Left ventricle myocardium inferior (tissue), 1 donor: Measurements from ENCODE around the gene NR3C2. TPM values are rescaled to one million over a fixed set of nuclear protein-coding genes. Genes with fewer than 3 reads are reported as not detected.

Source experiments
- DNase-seq: peaks from one replicate; pipeline ENCODE4 v3.0.0-alpha.2; 2020
- H3K27ac ChIP-seq: fragments of 200-600 bp; replicated peaks from 2 replicates; pipeline ENCODE4 v1.8.0; 2021
- H3K27me3 ChIP-seq: fragments of 200-600 bp; 2 replicates; pipeline ENCODE4 v1.8.0; 2021; ENCODE audit warnings: low read depth
- H3K36me3 ChIP-seq: fragments of 200-600 bp; 2 replicates; pipeline ENCODE4 v1.8.0; 2021
- H3K4me1 ChIP-seq: fragments of 200-600 bp; 2 replicates; pipeline ENCODE4 v1.8.0; 2021
- H3K4me3 ChIP-seq: fragments of 200-600 bp; 2 replicates; pipeline ENCODE4 v1.8.0; 2021; ENCODE audit warnings: mild to moderate bottlenecking, moderate library complexity
- H3K9me3 ChIP-seq: fragments of 200-600 bp; replicated peaks from 2 replicates; pipeline ENCODE4 v1.8.0; 2021
- intact Hi-C: fragments of 100-400 bp; cut with micrococcal nuclease; formaldehyde crosslinking; loops from one replicate; pipeline ENCODE4 v1.11.0; 2022
- total RNA-seq: library from RNA; stranded (reverse); fragmentation: NEBNext Ultra II Directional; extraction: Animal tissue kit (Norgen Biotek cat#: 25700); gene quantifications from one replicate; pipeline ENCODE4 v1.2.1, GENCODE V29; 2021
- TF ChIP-seq, protein P1 (sequence below): fragments of 200-600 bp; IDR thresholded peaks from 2 replicates; pipeline ENCODE4 v1.8.0; 2021; ENCODE audit warnings: antibody characterized with exemption, mild to moderate bottlenecking, borderline replicate concordance
- donor health status: DM: no; HTN: yes; CAD: no; lungs with severe emphysema.

The NR3C2 gene
- total RNA-seq, 1 donor from 2014 or later = 23.9 TPM

DNA sequence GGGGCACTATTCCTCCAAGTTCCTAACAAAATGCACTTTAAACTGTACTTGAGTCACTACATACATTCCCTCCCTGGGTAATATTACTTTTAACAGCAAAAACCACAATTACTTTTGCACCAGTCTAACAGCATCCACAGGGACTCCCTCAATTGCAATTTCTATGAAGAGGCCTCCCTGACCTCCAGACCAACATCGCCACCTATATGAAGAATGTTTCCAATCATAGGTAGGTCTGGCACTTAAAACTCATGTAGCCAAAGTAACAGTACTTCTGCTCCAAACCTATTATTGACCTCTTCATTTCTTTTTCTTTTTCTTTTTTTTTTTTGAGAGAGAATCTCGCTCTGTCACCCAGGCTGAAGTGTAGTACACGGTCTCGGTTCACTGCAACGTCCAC is 15.6 kb downstream of the NR3C2 start:
- no peaks in the 10 kb centered on the region for H3K9me3 ChIP-seq
- intact Hi-C loops = no loop called here
- peaks cover 62% of the 10 kb centered on the region for H3K4me1 ChIP-seq
- no peaks in the 10 kb centered on the region for H3K36me3 ChIP-seq
- DNase-seq = no peak
- no peak overlapping the region for H3K4me3 ChIP-seq
- TF ChIP-seq, protein P1, sequence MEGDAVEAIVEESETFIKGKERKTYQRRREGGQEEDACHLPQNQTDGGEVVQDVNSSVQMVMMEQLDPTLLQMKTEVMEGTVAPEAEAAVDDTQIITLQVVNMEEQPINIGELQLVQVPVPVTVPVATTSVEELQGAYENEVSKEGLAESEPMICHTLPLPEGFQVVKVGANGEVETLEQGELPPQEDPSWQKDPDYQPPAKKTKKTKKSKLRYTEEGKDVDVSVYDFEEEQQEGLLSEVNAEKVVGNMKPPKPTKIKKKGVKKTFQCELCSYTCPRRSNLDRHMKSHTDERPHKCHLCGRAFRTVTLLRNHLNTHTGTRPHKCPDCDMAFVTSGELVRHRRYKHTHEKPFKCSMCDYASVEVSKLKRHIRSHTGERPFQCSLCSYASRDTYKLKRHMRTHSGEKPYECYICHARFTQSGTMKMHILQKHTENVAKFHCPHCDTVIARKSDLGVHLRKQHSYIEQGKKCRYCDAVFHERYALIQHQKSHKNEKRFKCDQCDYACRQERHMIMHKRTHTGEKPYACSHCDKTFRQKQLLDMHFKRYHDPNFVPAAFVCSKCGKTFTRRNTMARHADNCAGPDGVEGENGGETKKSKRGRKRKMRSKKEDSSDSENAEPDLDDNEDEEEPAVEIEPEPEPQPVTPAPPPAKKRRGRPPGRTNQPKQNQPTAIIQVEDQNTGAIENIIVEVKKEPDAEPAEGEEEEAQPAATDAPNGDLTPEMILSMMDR = no peak
- H3K27ac ChIP-seq = no peak overlapping the region
- no peaks in the 10 kb centered on the region for H3K27me3 ChIP-seq

DNA sequence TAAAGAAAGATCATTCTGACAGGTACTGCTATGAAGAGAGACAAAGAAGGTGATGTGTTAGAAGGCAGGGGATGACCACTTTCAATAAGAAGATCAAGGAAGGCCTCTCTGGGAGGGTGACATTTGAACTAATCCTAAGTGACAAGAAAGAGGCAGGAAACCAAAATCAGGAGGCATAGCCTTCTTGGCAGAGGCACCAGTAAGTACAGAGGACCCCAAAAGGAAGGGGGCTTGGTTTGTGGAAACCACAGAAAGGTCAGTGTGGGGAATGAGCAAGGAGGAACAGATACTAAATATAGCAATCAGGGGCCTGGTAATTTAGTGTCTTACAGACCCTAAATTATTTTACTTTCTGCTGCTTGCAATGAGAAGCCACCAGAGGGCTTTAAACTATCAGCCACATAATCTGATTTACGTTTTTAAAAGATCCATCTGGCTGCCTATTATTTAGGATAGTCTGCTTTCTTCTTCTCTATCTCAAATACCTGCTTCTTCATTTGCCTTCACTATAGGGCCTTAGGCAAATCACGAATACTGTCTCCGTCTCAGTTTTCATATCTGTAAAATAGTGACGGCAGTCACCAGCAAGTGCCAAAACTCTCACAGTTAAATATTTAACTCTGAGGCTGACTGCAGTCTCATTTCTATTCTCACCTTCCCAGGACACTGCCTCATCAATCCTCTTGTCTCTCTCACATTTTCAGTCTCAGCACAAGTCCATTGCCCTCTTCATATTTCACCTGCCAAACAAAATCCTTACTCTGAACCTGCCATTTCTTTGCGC is 16.7 kb downstream of the NR3C2 start:
- Histone ChIP-seq H3K36me3 (no peaks in the 10 kb centered on the region), H3K27me3 (no peaks in the 10 kb centered on the region), H3K9me3 (no peaks in the 10 kb centered on the region), H3K27ac (no peak overlapping the region), H3K4me3 (no peak overlapping the region), H3K4me1 (peaks cover 62% of the 10 kb centered on the region)
- TF ChIP-seq, protein P1 = no peak
- DNase-seq = no peak
- intact Hi-C loops = no loop called here

DNA sequence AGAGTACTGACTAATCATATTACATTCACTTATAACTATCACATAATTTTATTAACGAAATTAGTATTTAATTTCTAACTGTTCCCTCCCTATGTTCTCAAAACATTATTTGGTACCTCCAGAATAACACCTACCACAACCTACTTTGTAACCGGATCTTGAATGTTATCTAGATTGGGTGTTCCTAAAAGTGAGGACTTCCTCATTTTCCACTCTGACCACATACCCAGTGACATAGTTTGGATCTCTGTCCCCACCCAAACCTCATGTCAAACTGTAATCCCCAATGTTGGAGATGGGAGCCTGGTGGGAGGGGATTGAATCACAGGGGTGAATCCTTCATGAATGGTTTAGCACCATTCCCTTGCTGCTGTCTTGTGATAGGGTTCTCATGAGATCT is 21.8 kb downstream of the NR3C2 start:
- peaks cover 35% of the 10 kb centered on the region for H3K4me1 ChIP-seq
- H3K27ac ChIP-seq = no peak overlapping the region
- no peak overlapping the region for H3K4me3 ChIP-seq
- no peaks in the 10 kb centered on the region for H3K27me3 ChIP-seq
- TF ChIP-seq, protein P1 = no peak
- intact Hi-C loops = no loop called here
- H3K36me3 ChIP-seq = no peaks in the 10 kb centered on the region
- no peak for DNase-seq
- no peaks in the 10 kb centered on the region for H3K9me3 ChIP-seq

DNA sequence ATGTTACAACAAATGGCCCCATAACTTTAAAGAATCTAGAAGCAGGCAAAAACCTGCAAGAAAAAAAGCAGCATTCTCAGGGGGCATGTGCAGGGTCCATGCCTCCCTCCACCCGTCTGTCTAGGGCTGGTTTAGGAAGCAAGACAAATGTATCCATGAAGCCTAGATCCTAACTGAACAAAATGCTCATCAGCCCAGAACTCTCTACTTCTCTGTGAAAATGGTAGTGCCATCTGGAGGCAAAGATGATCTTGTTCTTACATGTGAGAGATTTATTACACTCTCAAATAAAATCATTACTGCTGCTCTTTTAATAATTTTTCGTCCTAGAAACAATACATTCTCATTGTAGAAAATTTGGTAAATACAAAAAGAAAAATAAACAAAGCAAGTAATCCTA is 26.7 kb downstream of the NR3C2 start:
- no peaks in the 10 kb centered on the region for H3K36me3 ChIP-seq
- H3K4me3 ChIP-seq = no peak overlapping the region
- intact Hi-C loops = no loop called here
- H3K4me1 ChIP-seq = peaks cover 35% of the 10 kb centered on the region
- TF ChIP-seq, protein P1 = peak; percentile 34
- no peaks in the 10 kb centered on the region for H3K9me3 ChIP-seq
- no peak for DNase-seq
- no peaks in the 10 kb centered on the region for H3K27me3 ChIP-seq
- no peak overlapping the region for H3K27ac ChIP-seq

DNA sequence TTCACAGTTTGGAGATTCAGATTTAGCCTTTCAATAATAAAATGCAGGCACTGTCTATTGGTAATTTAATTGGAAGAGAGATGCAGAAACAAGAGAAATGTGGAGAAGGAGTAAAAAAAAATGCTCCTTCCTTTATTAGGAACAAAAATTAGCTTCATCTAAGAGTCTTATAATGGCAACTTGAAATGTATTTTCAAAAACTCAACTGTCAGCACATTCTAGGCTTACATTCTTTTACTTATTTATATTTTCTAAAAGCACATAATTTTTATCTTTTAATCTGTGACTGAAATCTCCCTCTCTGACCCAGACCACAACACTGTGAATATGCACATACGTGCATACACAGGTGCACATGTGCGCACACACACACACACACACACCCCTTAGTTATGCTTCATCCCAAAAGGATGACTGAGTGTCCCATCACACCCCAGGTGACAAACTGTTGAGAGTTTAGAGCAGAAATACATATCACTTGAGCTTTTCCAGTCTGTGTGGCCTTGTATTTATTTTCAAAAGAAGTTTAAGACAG is 29.7 kb downstream of the NR3C2 start:
- TF ChIP-seq, protein P1 = no peak
- intact Hi-C loops = no loop called here
- Histone ChIP-seq H3K27me3 (no peaks in the 10 kb centered on the region), H3K4me3 (no peak overlapping the region), H3K4me1 (peaks cover 39% of the 10 kb centered on the region), H3K36me3 (no peaks in the 10 kb centered on the region), H3K27ac (no peak overlapping the region), H3K9me3 (no peaks in the 10 kb centered on the region)
- no peak for DNase-seq
